Esophagus squamous epithelium (tissue), 4 donors: ENCODE results near the gene LNPK.

Experiments
- POLR2A ChIP-seq, 4 donors: fragments of 450-650 bp; IDR thresholded peaks; one replicate each; pipeline ENCODE4 v1.6.1; 2017; ENCODE audit warnings: antibody characterized with exemption in 4 of 4, mild to moderate bottlenecking in 4 of 4, moderate library complexity in 3 of 4
- TF ChIP-seq, protein P1 (sequence below), 6 experiments: fragments of 450-650 bp in 4 of 6; fragments of 200-600 bp in 2 of 6; sonication (generic) in 2 of 6; IDR thresholded peaks; one replicate each; pipeline ENCODE4 v1.5.1; 2016 to 2019; ENCODE audit warnings: antibody characterized with exemption in 6 of 6, mild to moderate bottlenecking in 4 of 6, moderate library complexity in 4 of 6

GRCh38 chr2:175950512-175950911, 51.6 kb downstream of the LNPK start:
- TF ChIP-seq, protein P1, sequence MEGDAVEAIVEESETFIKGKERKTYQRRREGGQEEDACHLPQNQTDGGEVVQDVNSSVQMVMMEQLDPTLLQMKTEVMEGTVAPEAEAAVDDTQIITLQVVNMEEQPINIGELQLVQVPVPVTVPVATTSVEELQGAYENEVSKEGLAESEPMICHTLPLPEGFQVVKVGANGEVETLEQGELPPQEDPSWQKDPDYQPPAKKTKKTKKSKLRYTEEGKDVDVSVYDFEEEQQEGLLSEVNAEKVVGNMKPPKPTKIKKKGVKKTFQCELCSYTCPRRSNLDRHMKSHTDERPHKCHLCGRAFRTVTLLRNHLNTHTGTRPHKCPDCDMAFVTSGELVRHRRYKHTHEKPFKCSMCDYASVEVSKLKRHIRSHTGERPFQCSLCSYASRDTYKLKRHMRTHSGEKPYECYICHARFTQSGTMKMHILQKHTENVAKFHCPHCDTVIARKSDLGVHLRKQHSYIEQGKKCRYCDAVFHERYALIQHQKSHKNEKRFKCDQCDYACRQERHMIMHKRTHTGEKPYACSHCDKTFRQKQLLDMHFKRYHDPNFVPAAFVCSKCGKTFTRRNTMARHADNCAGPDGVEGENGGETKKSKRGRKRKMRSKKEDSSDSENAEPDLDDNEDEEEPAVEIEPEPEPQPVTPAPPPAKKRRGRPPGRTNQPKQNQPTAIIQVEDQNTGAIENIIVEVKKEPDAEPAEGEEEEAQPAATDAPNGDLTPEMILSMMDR (IDR thresholded peaks at IDR 0.05): no peak
- TF ChIP-seq POLR2A (IDR thresholded peaks at IDR 0.05): no peak
